ENCODE data around the gene WRAP73.

DNA sequence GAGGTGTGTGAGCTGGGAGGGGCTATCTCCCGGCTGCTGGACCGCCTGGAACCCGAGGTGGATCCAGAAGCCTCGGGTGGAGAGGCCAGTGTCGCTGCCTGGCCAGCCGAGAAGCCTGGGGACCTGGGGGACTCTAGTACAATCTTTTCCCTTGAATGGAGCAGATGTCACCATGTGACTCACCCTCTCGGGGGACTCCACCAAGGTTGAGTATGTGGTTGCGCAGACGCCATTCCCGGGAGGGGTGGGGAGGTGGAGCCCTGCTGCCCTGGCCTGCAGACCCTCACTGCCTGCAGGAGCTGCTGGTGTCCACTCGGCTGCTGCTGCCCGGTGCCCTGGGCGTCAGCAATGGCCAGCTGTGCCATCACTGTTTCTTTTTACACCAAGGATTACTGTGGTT is 42.7 kb upstream of the WRAP73 start:
- TF ChIP-seq, protein P1, sequence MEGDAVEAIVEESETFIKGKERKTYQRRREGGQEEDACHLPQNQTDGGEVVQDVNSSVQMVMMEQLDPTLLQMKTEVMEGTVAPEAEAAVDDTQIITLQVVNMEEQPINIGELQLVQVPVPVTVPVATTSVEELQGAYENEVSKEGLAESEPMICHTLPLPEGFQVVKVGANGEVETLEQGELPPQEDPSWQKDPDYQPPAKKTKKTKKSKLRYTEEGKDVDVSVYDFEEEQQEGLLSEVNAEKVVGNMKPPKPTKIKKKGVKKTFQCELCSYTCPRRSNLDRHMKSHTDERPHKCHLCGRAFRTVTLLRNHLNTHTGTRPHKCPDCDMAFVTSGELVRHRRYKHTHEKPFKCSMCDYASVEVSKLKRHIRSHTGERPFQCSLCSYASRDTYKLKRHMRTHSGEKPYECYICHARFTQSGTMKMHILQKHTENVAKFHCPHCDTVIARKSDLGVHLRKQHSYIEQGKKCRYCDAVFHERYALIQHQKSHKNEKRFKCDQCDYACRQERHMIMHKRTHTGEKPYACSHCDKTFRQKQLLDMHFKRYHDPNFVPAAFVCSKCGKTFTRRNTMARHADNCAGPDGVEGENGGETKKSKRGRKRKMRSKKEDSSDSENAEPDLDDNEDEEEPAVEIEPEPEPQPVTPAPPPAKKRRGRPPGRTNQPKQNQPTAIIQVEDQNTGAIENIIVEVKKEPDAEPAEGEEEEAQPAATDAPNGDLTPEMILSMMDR (IDR thresholded peaks at IDR 0.05), result no peak
- TF ChIP-seq TP53 (CRISPR knock-in tag; IDR thresholded peaks at IDR 0.05) (no peak), POLR2AphosphoS2 (conservative IDR thresholded peaks at IDR 0.05; ENCODE audit: low read length) (no peak), MAFK (IDR thresholded peaks at IDR 0.05; ENCODE audit: partially characterized antibody) (no peak), POLR2A (IDR thresholded peaks at IDR 0.05; ENCODE audit: low read length) (no peak), RAD21 (conservative IDR thresholded peaks at IDR 0.05 in 1 of 2, IDR thresholded peaks at IDR 0.05 in 1 of 2) (no peak), CHD2 (IDR thresholded peaks at IDR 0.05; ENCODE audit: low read length, partially characterized antibody) (no peak), SREBF2 (IDR thresholded peaks at IDR 0.05) (no peak)
